Esophagus muscularis mucosa (tissue), 4 donors: Measurements from ENCODE around the gene AGO4. TPM values are rescaled to one million over a fixed set of nuclear protein-coding genes. Genes with fewer than 3 reads are reported as not detected.
A peak's percentile ranks its signal among the peaks of the same experiment; 100 is the strongest.

ENCODE experiments used
- DNase-seq: peaks from one replicate; pipeline ENCODE4 v3.0.0-alpha.2; 2017; ENCODE audit errors: extremely low spot score
- H3K27ac ChIP-seq, 4 donors: fragments of 200-600 bp; sonication (generic); replicated peaks in 1 of 4; 1 replicate in 3 of 4; 2 replicates in 1 of 4; pipeline ENCODE4 v1.5.1; 2016 to 2019; ENCODE audit warnings: mild to moderate bottlenecking in 1 of 4
- H3K27me3 ChIP-seq, 4 donors: fragments of 200-600 bp; sonication (generic); one replicate each; pipeline versions ENCODE4 v1.5.1 to v1.6.0; 2016 to 2019
- H3K36me3 ChIP-seq, 4 donors: fragments of 200-600 bp; sonication (generic); one replicate each; pipeline ENCODE4 v1.5.1; 2016 to 2019
- H3K4me1 ChIP-seq, 4 donors: fragments of 200-600 bp; sonication (generic); one replicate each; pipeline ENCODE4 v1.5.1; 2016 to 2019
- H3K4me3 ChIP-seq, 4 donors: fragments of 200-600 bp; sonication (generic); 1 replicate in 2 of 4; 2 replicates in 2 of 4; pipeline ENCODE4 v1.5.1; 2016 to 2019; ENCODE audit warnings: mild to moderate bottlenecking in 4 of 4, moderate library complexity in 1 of 4
- H3K9me3 ChIP-seq, 4 donors: fragments of 200-600 bp; sonication (generic); 1 replicate in 3 of 4; 2 replicates in 1 of 4; pipeline ENCODE4 v1.5.1; 2016 to 2019
- CTCF ChIP-seq, 3 experiments: fragments of 200-600 bp in 2 of 3; fragments of 450-650 bp in 1 of 3; sonication (generic) in 2 of 3; IDR thresholded peaks; one replicate each; pipeline ENCODE4 v1.5.1; 2017 to 2019; ENCODE audit warnings: antibody characterized with exemption in 3 of 3, mild to moderate bottlenecking in 2 of 3, moderate library complexity in 1 of 3
- EP300 ChIP-seq: sonication (generic); formaldehyde crosslinking; IDR thresholded peaks from one replicate; pipeline ENCODE4 v1.6.1; 2017; ENCODE audit warnings: antibody characterized with exemption
- POLR2A ChIP-seq: fragments of 450-650 bp; IDR thresholded peaks from one replicate; pipeline ENCODE4 v1.6.1; 2017; ENCODE audit warnings: antibody characterized with exemption, moderate library complexity, mild to moderate bottlenecking, low read depth
- POLR2AphosphoS5 ChIP-seq, 2 donors: sonication (generic); formaldehyde crosslinking; IDR thresholded peaks; one replicate each; pipeline ENCODE4 v1.6.1; 2017; ENCODE audit warnings: antibody characterized with exemption in 2 of 2
- WGBS: methylation state at CpG from one replicate; pipeline ENCODE4 v1.1.5; 2018; 5-methylcytosine and 5-hydroxymethylcytosine counted together
- intact Hi-C: fragments of 100-400 bp; cut with DNase I; formaldehyde crosslinking; loops from one replicate; pipeline ENCODE4 v1.15.1; 2023
- total RNA-seq, 4 donors: library from RNA; depleted of rRNA; stranded (reverse); fragments of >200 nt; gene quantifications; one replicate each; pipeline versions ENCODE4 v1.1.0 to v1.2.1, GENCODE V29; 2016

The AGO4 gene
- 10 to 100 TPM; 25.2 to 42.7 (median 33.0) TPM for total RNA-seq

- H3K9me3 ChIP-seq = no peaks in the 10 kb centered on the region
- peak in 1 of 3 experiments; percentile 14 for TF ChIP-seq CTCF (IDR thresholded peaks at IDR 0.05)
- no peak for TF ChIP-seq POLR2A
- TF ChIP-seq POLR2AphosphoS5 (IDR thresholded peaks at IDR 0.05) = peak; percentile 74 to 79
- H3K27me3 ChIP-seq = no peaks in the 10 kb centered on the region
- 4% methylated on average over 23 of the region's 105 CpGs for WGBS
- DNase-seq = no peak
- peak within 1 kb of the TSS; percentile 92 to 96 (median 94) for H3K4me3 ChIP-seq
- intact Hi-C loops = no loop called here
- H3K4me1 ChIP-seq = peaks cover 23 to 43% (median 37%) of the 10 kb centered on the region in 4 donors
- H3K36me3 ChIP-seq = no peaks in the 10 kb centered on the region
- peak within 1 kb of the TSS; percentile 94 to 98 (median 96) for H3K27ac ChIP-seq
Observed at GRCh38 chr1:35807614-35808449, at the start of gene AGO4. Gene AGO4, plus strand, starts transcription at chr1:35808016. Its CDS starts 401 bp downstream, at chr1:35808417.

DNA sequence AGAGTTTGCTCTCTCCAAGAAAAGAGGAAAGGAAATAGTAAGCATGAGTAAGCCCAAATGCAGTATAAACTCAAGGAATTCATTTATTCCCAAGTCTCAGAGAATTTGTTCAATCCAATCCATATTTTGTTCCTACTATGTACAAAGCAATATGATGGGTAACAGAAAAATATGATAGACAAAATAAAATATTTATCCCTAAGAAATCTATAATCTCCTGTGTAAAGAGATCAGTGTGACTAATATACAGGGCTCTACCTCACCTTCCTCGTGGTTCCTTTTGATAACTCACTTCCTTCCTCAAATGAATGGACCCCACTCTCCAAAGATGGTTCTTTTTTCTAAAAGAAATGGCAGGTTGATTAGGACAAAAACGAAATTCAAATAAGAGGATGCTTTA is 45.7 kb upstream of the AGO4 start:
- intact Hi-C loops = no loop called here
- H3K4me1 ChIP-seq = no peaks in the 10 kb centered on the region

DNA sequence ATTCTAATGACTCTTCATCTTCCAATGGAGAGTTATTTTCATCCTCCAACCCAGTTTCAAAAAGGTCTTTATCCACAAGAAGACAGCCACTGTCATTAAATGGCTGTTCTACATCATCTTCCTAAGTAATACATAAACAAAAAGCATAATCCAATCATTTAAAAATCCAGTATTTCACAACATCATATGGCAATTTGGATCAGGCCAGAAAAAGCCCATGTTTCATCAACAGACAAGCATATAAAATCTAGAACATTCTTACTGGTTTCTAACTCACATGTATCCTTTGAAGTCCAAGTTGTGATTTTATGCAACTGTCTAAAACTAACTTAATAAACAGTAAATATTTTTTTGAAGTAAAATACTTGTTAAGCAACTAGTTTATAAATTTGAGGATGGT is 44.6 kb upstream of the AGO4 start:
- Histone ChIP-seq H3K9me3 (no peaks in the 10 kb centered on the region), H3K27ac (no peak overlapping the region), H3K27me3 (no peaks in the 10 kb centered on the region), H3K4me1 (no peaks in the 10 kb centered on the region), H3K36me3 (no peaks in the 10 kb centered on the region), H3K4me3 (no peak overlapping the region)
- no peak for DNase-seq
- intact Hi-C loops = no loop called here
- TF ChIP-seq CTCF (IDR thresholded peaks at IDR 0.05) (no peak), POLR2A (no peak), EP300 (no peak), POLR2AphosphoS5 (IDR thresholded peaks at IDR 0.05) (no peak)

More for the DNA sequence above, 45.7 kb upstream of the AGO4 start:
- DNase-seq = no peak
- H3K4me3 ChIP-seq = no peak overlapping the region
- H3K27me3 ChIP-seq = no peaks in the 10 kb centered on the region
- no peak overlapping the region for H3K27ac ChIP-seq
- TF ChIP-seq POLR2A (no peak), CTCF (IDR thresholded peaks at IDR 0.05) (no peak), EP300 (no peak), POLR2AphosphoS5 (IDR thresholded peaks at IDR 0.05) (no peak)
- WGBS = 60% methylated on average over 2 of the region's 2 CpGs
- no peaks in the 10 kb centered on the region for H3K9me3 ChIP-seq
- no peaks in the 10 kb centered on the region for H3K36me3 ChIP-seq

- intact Hi-C loops = no loop called here
- TF ChIP-seq CTCF (IDR thresholded peaks at IDR 0.05) = no peak
- TF ChIP-seq POLR2A = no peak
- TF ChIP-seq EP300 = no peak
- TF ChIP-seq POLR2AphosphoS5 (IDR thresholded peaks at IDR 0.05) = no peak
- WGBS = 96% methylated on average over 3 of the region's 3 CpGs
Observed at GRCh38 chr1:35764283-35764682, 43.5 kb upstream of the AGO4 start.

More at GRCh38 chr1:35764283-35764682, 43.5 kb upstream of the AGO4 start:
- no peaks in the 10 kb centered on the region for H3K9me3 ChIP-seq
- H3K27me3 ChIP-seq = no peaks in the 10 kb centered on the region
- peaks cover 0 to 10% (median 8%) of the 10 kb centered on the region in 4 donors for H3K4me1 ChIP-seq
- no peak overlapping the region for H3K4me3 ChIP-seq
- no peaks in the 10 kb centered on the region for H3K36me3 ChIP-seq
- H3K27ac ChIP-seq = no peak overlapping the region
- DNase-seq = no peak
